ENCODE data around the gene CEP68. TPM values are rescaled to one million over a fixed set of nuclear protein-coding genes. Genes with fewer than 3 reads are reported as not detected.
A peak's percentile ranks its signal among the peaks of the same experiment; 100 is the strongest.

CEP68 gene
- total RNA-seq, 4 donors from 2014 or later, result 21.6 to 40.4 (median 25.2) TPM

DNA sequence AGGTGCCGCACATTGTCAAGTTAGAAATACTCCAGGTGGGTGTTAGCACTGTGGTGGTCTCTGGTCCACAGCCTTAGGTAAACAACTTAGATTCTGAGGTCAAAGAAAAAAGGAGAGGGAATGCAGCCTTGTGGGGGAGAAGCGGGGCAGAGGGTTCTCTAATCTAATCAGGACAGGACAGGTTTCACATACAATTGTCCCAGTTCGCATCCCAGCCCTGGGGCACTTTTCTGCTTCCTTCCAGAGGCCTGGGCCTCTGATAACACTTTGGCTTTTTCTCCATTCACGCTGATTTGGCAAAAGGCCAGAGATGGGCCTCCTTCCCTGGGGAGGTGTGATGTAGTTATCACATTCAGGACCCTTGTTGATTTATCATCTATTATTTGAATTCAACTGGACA, 34.5 kb upstream of the CEP68 start:
- no peak for DNase-seq (ENCODE audit: low spot score in 2 of 2)
- no peaks in the 10 kb centered on the region for H3K9me3 ChIP-seq
- TF ChIP-seq, protein P1, sequence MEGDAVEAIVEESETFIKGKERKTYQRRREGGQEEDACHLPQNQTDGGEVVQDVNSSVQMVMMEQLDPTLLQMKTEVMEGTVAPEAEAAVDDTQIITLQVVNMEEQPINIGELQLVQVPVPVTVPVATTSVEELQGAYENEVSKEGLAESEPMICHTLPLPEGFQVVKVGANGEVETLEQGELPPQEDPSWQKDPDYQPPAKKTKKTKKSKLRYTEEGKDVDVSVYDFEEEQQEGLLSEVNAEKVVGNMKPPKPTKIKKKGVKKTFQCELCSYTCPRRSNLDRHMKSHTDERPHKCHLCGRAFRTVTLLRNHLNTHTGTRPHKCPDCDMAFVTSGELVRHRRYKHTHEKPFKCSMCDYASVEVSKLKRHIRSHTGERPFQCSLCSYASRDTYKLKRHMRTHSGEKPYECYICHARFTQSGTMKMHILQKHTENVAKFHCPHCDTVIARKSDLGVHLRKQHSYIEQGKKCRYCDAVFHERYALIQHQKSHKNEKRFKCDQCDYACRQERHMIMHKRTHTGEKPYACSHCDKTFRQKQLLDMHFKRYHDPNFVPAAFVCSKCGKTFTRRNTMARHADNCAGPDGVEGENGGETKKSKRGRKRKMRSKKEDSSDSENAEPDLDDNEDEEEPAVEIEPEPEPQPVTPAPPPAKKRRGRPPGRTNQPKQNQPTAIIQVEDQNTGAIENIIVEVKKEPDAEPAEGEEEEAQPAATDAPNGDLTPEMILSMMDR (IDR thresholded peaks at IDR 0.05), result no peak
- 72% methylated on average over 4 of the region's 4 CpGs for WGBS, 2 donors
- H3K4me3 ChIP-seq, result no peak overlapping the region
- H3K4me1 ChIP-seq, result peaks cover 0 to 13% (median 0%) of the 10 kb centered on the region in 4 donors
- H3K36me3 ChIP-seq, result peaks cover 0 to 71% (median 0%) of the 10 kb centered on the region in 3 donors
- no peaks in the 10 kb centered on the region for H3K27me3 ChIP-seq
- H3K27ac ChIP-seq, result no peak overlapping the region

DNA sequence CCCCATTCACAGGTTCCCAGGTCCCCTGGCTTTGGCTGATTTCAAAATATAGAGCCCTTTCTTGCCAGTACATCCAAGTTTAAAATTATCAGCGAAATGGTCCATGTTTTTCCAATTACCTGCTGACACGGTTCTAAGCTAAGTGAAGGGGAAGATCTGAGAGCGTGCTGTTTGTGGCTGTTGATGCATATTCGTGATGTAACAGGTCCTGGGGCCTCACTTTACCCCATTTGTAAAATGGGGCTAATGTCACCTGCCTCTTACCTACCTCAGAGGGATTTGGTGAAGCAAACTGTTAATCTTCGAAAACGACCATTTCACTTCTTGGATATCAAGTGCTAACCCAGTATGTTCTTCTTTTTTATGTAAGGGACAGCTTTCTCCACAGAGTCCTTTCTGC, 34.0 kb upstream of the CEP68 start:
- H3K36me3 ChIP-seq, result peaks cover 0 to 66% (median 0%) of the 10 kb centered on the region in 3 donors
- H3K4me1 ChIP-seq, result peaks cover 0 to 17% (median 0%) of the 10 kb centered on the region in 4 donors
- WGBS, 2 donors, result 88 to 91% methylated on average over 6 of the region's 6 CpGs
- H3K9me3 ChIP-seq, result no peaks in the 10 kb centered on the region
- DNase-seq (ENCODE audit: low spot score in 2 of 2), result no peak
- no peak overlapping the region for H3K4me3 ChIP-seq
- TF ChIP-seq, protein P1 (IDR thresholded peaks at IDR 0.05), result no peak
- TF ChIP-seq POLR2A (IDR thresholded peaks at IDR 0.05) (no peak), EP300 (IDR thresholded peaks at IDR 0.05) (no peak)
- H3K27ac ChIP-seq, result no peak overlapping the region
- H3K27me3 ChIP-seq, result no peaks in the 10 kb centered on the region

DNA sequence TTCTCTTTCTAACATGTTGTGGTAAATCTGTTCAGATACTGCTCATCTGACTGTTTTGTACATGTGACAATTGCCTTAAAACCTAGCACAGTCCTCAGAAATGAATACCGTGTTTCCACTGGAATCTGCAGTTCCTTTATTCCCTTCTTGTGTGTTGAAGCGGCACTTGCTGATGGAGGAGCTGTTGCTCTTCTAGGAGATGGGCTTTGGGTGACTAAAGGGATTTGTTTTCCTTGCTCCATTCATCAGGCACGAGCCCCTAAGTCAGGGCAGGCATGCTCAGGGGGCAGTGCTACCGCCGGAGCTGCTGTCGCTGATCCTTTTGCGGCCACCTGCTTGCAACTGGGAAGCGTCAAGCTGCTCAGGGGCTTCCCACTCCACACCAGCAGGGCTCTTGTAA, 32.5 kb upstream of the CEP68 start:
- Histone ChIP-seq H3K4me3 (no peak overlapping the region), H3K27me3 (no peaks in the 10 kb centered on the region), H3K4me1 (peaks cover 0 to 17% (median 0%) of the 10 kb centered on the region in 4 donors), H3K9me3 (no peaks in the 10 kb centered on the region), H3K27ac (no peak overlapping the region), H3K36me3 (peaks cover 0 to 53% (median 0%) of the 10 kb centered on the region in 3 donors)
- WGBS, 2 donors, result 84 to 89% methylated on average over 8 of the region's 8 CpGs
- TF ChIP-seq POLR2A (IDR thresholded peaks at IDR 0.05), result no peak
- DNase-seq (ENCODE audit: low spot score in 2 of 2), result no peak

DNA sequence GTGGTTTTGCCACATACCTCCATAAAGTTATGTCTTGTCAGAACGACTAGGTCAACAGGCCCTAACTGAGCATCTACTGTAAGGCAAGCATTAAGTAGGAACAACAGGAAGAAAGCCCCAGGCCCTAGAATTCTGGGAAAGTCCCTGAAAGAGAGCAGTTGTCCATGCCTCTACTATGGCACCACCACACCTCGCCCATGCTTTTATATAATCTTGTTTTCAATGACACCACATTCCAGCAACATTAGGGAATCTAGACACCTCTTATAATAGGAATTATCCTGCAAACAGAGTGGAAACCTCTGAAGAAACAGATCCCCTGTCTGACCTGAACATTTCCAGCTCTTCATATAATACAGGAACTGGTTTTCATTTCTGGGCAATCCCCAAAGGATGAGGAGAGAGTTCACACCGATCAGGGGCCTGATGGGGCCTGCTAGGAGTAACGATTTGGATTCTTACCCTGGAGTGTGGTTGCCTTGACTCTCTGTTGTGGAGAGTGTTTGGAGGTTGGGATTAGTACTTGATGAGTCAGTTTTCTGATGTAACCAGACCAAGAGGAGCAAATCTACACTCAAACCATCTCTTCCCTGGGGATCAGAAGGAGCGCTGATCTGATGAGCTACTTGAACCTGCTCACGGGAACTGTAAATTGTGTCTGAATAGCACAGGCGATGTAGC, 31.9 kb upstream of the CEP68 start:
- Histone ChIP-seq H3K27me3 (no peaks in the 10 kb centered on the region), H3K36me3 (peaks cover 0 to 48% (median 0%) of the 10 kb centered on the region in 3 donors), H3K4me1 (peaks cover 0 to 17% (median 0%) of the 10 kb centered on the region in 4 donors), H3K9me3 (no peaks in the 10 kb centered on the region), H3K4me3 (no peak overlapping the region), H3K27ac (no peak overlapping the region)
- TF ChIP-seq, protein P1 (IDR thresholded peaks at IDR 0.05), result no peak
- TF ChIP-seq EP300 (IDR thresholded peaks at IDR 0.05) (no peak), POLR2A (IDR thresholded peaks at IDR 0.05) (no peak)
- DNase-seq (ENCODE audit: low spot score in 2 of 2), result no peak
- 81 to 89% methylated on average over 7 of the region's 7 CpGs for WGBS, 2 donors

DNA sequence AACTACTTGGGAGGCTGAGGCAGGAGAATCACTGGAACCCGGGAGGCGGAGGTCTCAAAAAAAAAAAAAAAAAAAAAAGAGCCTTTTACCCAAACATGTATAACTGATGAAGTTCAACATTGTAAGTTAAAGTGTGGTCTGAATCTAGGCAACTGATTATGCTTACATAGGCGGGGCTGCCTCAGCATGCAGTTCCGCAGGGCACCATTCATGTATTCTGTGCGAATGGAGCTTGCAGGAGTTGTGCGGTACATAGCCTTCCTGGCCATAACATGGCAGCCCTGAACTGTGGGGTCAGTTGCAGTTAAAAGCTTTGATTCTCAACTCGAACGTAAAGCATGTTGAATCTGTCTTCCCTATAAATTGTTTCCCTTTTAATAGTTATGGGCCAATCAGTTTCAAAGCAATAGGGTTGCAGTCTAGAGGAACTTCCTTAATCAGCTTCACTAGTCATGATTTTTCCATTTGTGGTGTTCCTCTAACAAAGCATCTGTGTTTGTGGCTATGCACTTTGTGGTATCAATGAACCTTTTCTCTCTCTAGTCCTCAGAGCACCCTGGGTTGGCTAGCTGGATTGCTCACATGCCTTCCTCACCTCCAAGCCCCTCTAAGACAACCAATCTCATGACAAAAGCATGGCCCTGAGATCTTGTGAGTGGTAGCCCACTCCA, 30.6 kb upstream of the CEP68 start:
- H3K36me3 ChIP-seq, result peaks cover 0 to 35% (median 0%) of the 10 kb centered on the region in 3 donors
- H3K4me1 ChIP-seq, result peaks cover 0 to 23% (median 0%) of the 10 kb centered on the region in 4 donors
- no peaks in the 10 kb centered on the region for H3K9me3 ChIP-seq
- 80 to 84% methylated on average over 8 of the region's 8 CpGs for WGBS, 2 donors
- H3K27me3 ChIP-seq, result no peaks in the 10 kb centered on the region
- no peak overlapping the region for H3K4me3 ChIP-seq
- no peak for DNase-seq (ENCODE audit: low spot score in 2 of 2)
- TF ChIP-seq, protein P1 (IDR thresholded peaks at IDR 0.05), result no peak
- TF ChIP-seq POLR2A (IDR thresholded peaks at IDR 0.05), result no peak
- no peak for TF ChIP-seq EP300 (IDR thresholded peaks at IDR 0.05)
- H3K27ac ChIP-seq, result peak overlapping the region in 1 of 4 donors; percentile 19

Data from tibial nerve (tissue), 4 donors.